HG03159 (cell line): Measurements from ENCODE around the gene C9orf72.

Experiments
- ATAC-seq: cut with Tn5 transposase; IDR thresholded peaks from one replicate; pipeline ENCODE4 v1.9.1; 2021; ENCODE audit warnings: mild to moderate bottlenecking, moderate library complexity; ENCODE audit not compliant: unreplicated experiment

Gene C9orf72

GRCh38 chr9:27539479-27540441 is 33.5 kb downstream of the C9orf72 start:
- peak; percentile 52 for ATAC-seq

- ATAC-seq: peak; percentile 41
Observed at GRCh38 chr9:27538647-27539046, 34.6 kb downstream of the C9orf72 start.

- no peak for ATAC-seq
Observed at GRCh38 chr9:27537756-27538155, 35.5 kb downstream of the C9orf72 start.

GRCh38 chr9:27537027-27537435 is 36.2 kb downstream of the C9orf72 start:
- ATAC-seq: no peak

GRCh38 chr9:27536168-27536567 is 37.1 kb downstream of the C9orf72 start:
- no peak for ATAC-seq

GRCh38 chr9:27535701-27536118 is 37.6 kb downstream of the C9orf72 start:
- peak; percentile 47 for ATAC-seq

GRCh38 chr9:27534658-27535209 is 38.5 kb downstream of the C9orf72 start:
- no peak for ATAC-seq

GRCh38 chr9:27534131-27534530 is 39.1 kb downstream of the C9orf72 start:
- ATAC-seq: no peak

GRCh38 chr9:27533311-27533710 is 40.0 kb downstream of the C9orf72 start:
- ATAC-seq: no peak

GRCh38 chr9:27532046-27532445 is 41.2 kb downstream of the C9orf72 start:
- no peak for ATAC-seq

- ATAC-seq: no peak
Observed at GRCh38 chr9:27530915-27531755, 42.1 kb downstream of the C9orf72 start.

- ATAC-seq: peak; percentile 80
Observed at GRCh38 chr9:27529316-27530278, 43.7 kb downstream of the C9orf72 start, which contains the start of gene MOB3B. TSS of gene MOB3B (minus strand) at chr9:27529814. CDS start at chr9:27455550, 74,264 bp downstream.

- peak; percentile 50 for ATAC-seq
Observed at GRCh38 chr9:27528886-27529315, 44.4 kb downstream of the C9orf72 start.

- peak; percentile 40 for ATAC-seq
Observed at GRCh38 chr9:27528076-27528885, 45.0 kb downstream of the C9orf72 start.

- no peak for ATAC-seq
Observed at GRCh38 chr9:27527702-27528075, 45.6 kb downstream of the C9orf72 start.

GRCh38 chr9:27524236-27524635 is 49.0 kb downstream of the C9orf72 start, which contains the start of gene IFNK:
TSS of gene IFNK (plus strand) at chr9:27524290. CDS start at chr9:27524337, 47 bp downstream.
- ATAC-seq: no peak

GRCh38 chr9:27523141-27523540 is 50.1 kb downstream of the C9orf72 start:
- no peak for ATAC-seq

GRCh38 chr9:27520986-27521385 is 52.3 kb downstream of the C9orf72 start:
- no peak for ATAC-seq
